ENCODE measurements around the gene ETNK2. TPM values are rescaled to one million over a fixed set of nuclear protein-coding genes. Genes with fewer than 3 reads are reported as not detected.
A peak's percentile ranks its signal among the peaks of the same experiment; 100 is the strongest.

The ETNK2 gene
- total and polyA plus RNA-seq, 2 of the 13 experiments (the other 11 are each of a cell fraction or from before 2014, with no cell fraction given) = 15.5 to 42.8 TPM

DNA sequence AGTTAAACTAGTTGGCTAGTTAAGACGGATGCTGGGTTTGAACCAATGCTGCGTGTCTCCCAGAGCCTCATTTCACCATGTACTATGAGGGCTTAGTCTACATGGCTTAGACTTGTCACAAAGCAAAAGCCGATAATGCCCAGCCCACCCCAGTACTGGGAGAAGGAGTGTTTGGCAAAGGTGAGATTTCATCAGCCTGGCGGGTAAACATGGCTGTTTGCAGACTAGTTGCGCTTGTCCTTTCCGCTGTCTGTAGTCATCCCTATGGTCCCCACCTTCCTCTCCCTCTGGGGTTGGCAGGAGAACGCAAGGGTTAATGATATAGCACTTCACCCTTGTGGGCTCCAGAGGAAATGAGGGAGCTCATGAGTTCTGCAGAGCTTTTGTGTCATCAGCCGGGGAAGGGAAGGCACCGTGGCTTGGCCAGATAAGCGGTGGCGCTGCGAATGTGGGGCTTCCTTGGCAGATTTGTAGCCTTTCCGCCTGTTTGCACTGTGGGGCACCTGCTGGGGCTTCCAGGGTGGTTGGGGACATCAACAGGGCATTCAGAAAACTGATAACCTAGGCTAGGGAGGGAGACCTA lies 49.7 kb downstream of the ETNK2 start (continued):
- TF ChIP-seq ZNF646 (CRISPR knock-in tag; IDR thresholded peaks at IDR 0.05) (peak; percentile 43; the same call in 1 of the 2 replicates), PBX3 (CRISPR knock-in tag; IDR thresholded peaks at IDR 0.05; ENCODE audit: borderline replicate concordance) (no peak), HNRNPL (IDR thresholded peaks at IDR 0.05; ENCODE audit: low read depth, low read length) (peak; percentile 73; the same call in 1 of the 2 replicates), HDAC1 (CRISPR knock-in tag; IDR thresholded peaks at IDR 0.05) (no peak), ZGPAT (CRISPR knock-in tag; IDR thresholded peaks at IDR 0.05) (peak; percentile 66; the same call in 1 of the 2 replicates), ARNT2 (CRISPR knock-in tag; IDR thresholded peaks at IDR 0.05; ENCODE audit: low read depth) (no peak), RCOR2 (CRISPR knock-in tag; IDR thresholded peaks at IDR 0.05) (0 out of 2 replicates have a peak, but pooled peaks have one; percentile 24), CERS6 (CRISPR knock-in tag; IDR thresholded peaks at IDR 0.05) (no peak), HNRNPUL1 (IDR thresholded peaks at IDR 0.05; ENCODE audit: low read depth, low read length) (no peak), ZNF746 (CRISPR knock-in tag; IDR thresholded peaks at IDR 0.05) (peak; percentile 60; the same call in 1 of the 2 replicates), ELK4 (CRISPR knock-in tag; IDR thresholded peaks at IDR 0.05; ENCODE audit: borderline replicate concordance) (no peak), ZNF670 (CRISPR knock-in tag; IDR thresholded peaks at IDR 0.05; ENCODE audit: borderline replicate concordance) (no peak)
- TF ChIP-seq, protein P1, sequence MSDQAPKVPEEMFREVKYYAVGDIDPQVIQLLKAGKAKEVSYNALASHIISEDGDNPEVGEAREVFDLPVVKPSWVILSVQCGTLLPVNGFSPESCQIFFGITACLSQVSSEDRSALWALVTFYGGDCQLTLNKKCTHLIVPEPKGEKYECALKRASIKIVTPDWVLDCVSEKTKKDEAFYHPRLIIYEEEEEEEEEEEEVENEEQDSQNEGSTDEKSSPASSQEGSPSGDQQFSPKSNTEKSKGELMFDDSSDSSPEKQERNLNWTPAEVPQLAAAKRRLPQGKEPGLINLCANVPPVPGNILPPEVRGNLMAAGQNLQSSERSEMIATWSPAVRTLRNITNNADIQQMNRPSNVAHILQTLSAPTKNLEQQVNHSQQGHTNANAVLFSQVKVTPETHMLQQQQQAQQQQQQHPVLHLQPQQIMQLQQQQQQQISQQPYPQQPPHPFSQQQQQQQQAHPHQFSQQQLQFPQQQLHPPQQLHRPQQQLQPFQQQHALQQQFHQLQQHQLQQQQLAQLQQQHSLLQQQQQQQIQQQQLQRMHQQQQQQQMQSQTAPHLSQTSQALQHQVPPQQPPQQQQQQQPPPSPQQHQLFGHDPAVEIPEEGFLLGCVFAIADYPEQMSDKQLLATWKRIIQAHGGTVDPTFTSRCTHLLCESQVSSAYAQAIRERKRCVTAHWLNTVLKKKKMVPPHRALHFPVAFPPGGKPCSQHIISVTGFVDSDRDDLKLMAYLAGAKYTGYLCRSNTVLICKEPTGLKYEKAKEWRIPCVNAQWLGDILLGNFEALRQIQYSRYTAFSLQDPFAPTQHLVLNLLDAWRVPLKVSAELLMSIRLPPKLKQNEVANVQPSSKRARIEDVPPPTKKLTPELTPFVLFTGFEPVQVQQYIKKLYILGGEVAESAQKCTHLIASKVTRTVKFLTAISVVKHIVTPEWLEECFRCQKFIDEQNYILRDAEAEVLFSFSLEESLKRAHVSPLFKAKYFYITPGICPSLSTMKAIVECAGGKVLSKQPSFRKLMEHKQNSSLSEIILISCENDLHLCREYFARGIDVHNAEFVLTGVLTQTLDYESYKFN (CRISPR knock-in tag; conservative IDR thresholded peaks at IDR 0.05) = peak; percentile 79
